ENCODE measurements around the gene NPFF.

GRCh38 chr12:53530920-53531319 is 23.6 kb upstream of the NPFF start:
- TF ChIP-seq SP1 (CRISPR knock-in tag; conservative IDR thresholded peaks at IDR 0.05) (no peak), ZNF512 (CRISPR knock-in tag; IDR thresholded peaks at IDR 0.05; ENCODE audit: borderline replicate concordance) (no peak), MAX (CRISPR knock-in tag; IDR thresholded peaks at IDR 0.05) (no peak), NFE2L1 (CRISPR knock-in tag; IDR thresholded peaks at IDR 0.05) (no peak), SMAD3 (CRISPR knock-in tag; IDR thresholded peaks at IDR 0.05; ENCODE audit: borderline replicate concordance) (no peak), ATF6 (CRISPR knock-in tag; IDR thresholded peaks at IDR 0.05) (no peak), USF2 (CRISPR knock-in tag; IDR thresholded peaks at IDR 0.05) (no peak), RORB (CRISPR knock-in tag; IDR thresholded peaks at IDR 0.05) (no peak), ZNF138 (CRISPR knock-in tag; conservative IDR thresholded peaks at IDR 0.05) (no peak), ZNF396 (CRISPR knock-in tag; IDR thresholded peaks at IDR 0.05; ENCODE audit: borderline replicate concordance) (no peak)
- TF ChIP-seq, protein P1, sequence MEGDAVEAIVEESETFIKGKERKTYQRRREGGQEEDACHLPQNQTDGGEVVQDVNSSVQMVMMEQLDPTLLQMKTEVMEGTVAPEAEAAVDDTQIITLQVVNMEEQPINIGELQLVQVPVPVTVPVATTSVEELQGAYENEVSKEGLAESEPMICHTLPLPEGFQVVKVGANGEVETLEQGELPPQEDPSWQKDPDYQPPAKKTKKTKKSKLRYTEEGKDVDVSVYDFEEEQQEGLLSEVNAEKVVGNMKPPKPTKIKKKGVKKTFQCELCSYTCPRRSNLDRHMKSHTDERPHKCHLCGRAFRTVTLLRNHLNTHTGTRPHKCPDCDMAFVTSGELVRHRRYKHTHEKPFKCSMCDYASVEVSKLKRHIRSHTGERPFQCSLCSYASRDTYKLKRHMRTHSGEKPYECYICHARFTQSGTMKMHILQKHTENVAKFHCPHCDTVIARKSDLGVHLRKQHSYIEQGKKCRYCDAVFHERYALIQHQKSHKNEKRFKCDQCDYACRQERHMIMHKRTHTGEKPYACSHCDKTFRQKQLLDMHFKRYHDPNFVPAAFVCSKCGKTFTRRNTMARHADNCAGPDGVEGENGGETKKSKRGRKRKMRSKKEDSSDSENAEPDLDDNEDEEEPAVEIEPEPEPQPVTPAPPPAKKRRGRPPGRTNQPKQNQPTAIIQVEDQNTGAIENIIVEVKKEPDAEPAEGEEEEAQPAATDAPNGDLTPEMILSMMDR (IDR thresholded peaks at IDR 0.05): no peak
- TF ChIP-seq, protein P2, sequence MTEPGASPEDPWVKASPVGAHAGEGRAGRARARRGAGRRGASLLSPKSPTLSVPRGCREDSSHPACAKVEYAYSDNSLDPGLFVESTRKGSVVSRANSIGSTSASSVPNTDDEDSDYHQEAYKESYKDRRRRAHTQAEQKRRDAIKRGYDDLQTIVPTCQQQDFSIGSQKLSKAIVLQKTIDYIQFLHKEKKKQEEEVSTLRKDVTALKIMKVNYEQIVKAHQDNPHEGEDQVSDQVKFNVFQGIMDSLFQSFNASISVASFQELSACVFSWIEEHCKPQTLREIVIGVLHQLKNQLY (CRISPR knock-in tag; IDR thresholded peaks at IDR 0.05): no peak
- TF ChIP-seq, protein P3, sequence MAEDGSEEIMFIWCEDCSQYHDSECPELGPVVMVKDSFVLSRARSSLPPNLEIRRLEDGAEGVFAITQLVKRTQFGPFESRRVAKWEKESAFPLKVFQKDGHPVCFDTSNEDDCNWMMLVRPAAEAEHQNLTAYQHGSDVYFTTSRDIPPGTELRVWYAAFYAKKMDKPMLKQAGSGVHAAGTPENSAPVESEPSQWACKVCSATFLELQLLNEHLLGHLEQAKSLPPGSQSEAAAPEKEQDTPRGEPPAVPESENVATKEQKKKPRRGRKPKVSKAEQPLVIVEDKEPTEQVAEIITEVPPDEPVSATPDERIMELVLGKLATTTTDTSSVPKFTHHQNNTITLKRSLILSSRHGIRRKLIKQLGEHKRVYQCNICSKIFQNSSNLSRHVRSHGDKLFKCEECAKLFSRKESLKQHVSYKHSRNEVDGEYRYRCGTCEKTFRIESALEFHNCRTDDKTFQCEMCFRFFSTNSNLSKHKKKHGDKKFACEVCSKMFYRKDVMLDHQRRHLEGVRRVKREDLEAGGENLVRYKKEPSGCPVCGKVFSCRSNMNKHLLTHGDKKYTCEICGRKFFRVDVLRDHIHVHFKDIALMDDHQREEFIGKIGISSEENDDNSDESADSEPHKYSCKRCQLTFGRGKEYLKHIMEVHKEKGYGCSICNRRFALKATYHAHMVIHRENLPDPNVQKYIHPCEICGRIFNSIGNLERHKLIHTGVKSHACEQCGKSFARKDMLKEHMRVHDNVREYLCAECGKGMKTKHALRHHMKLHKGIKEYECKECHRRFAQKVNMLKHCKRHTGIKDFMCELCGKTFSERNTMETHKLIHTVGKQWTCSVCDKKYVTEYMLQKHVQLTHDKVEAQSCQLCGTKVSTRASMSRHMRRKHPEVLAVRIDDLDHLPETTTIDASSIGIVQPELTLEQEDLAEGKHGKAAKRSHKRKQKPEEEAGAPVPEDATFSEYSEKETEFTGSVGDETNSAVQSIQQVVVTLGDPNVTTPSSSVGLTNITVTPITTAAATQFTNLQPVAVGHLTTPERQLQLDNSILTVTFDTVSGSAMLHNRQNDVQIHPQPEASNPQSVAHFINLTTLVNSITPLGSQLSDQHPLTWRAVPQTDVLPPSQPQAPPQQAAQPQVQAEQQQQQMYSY (CRISPR knock-in tag; IDR thresholded peaks at IDR 0.05): no peak
- TF ChIP-seq, protein P4, sequence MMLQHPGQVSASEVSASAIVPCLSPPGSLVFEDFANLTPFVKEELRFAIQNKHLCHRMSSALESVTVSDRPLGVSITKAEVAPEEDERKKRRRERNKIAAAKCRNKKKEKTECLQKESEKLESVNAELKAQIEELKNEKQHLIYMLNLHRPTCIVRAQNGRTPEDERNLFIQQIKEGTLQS (CRISPR knock-in tag; conservative IDR thresholded peaks at IDR 0.05): no peak
